Right lobe of liver (tissue), 6 donors: ENCODE data around the gene ACO2. TPM values are rescaled to one million over a fixed set of nuclear protein-coding genes. Genes with fewer than 3 reads are reported as not detected.

Experiments used
- ATAC-seq, 4 donors: fragments of 200-7000 bp; cut with Tn5 transposase; one replicate each; pipeline ENCODE4 v1.9.1; 2020; ENCODE audit warnings: mild to moderate bottlenecking in 4 of 4, moderate library complexity in 4 of 4
- DNase-seq, 3 donors: peaks; one replicate each; pipeline ENCODE4 v3.0.0-alpha.2; 2020
- H3K27ac ChIP-seq, 3 donors: fragments of 200-600 bp; one replicate each; pipeline ENCODE4 v1.8.0; 2022
- H3K27me3 ChIP-seq, 2 donors: fragments of 200-600 bp; one replicate each; pipeline ENCODE4 v1.8.0; 2022
- H3K36me3 ChIP-seq, 4 donors: fragments of 200-600 bp; sonication (generic) in 1 of 4; one replicate each; pipeline versions ENCODE4 v1.5.1 to v1.8.0; 2017 to 2022; ENCODE audit warnings: control low read depth in 1 of 4
- H3K4me1 ChIP-seq, 4 donors: fragments of 200-600 bp; sonication (generic) in 1 of 4; one replicate each; pipeline versions ENCODE4 v1.5.1 to v1.8.0; 2017 to 2022; ENCODE audit warnings: control low read depth in 1 of 4
- H3K4me3 ChIP-seq, 3 donors: fragments of 200-600 bp; one replicate each; pipeline ENCODE4 v1.8.0; 2022
- H3K9me3 ChIP-seq, 4 donors: fragments of 200-600 bp; sonication (generic) in 1 of 4; one replicate each; pipeline versions ENCODE4 v1.5.1 to v1.8.0; 2017 to 2022; ENCODE audit warnings: control low read depth in 1 of 4
- POLR2A ChIP-seq: fragments of 450-650 bp; IDR thresholded peaks from one replicate; pipeline ENCODE4 v1.6.1; 2017; ENCODE audit warnings: antibody characterized with exemption, mild to moderate bottlenecking
- WGBS: methylation state at CpG from one replicate; pipeline ENCODE4 v1.1.6; 2018; ENCODE audit warnings: low coverage, low lambda C conversion rate; ENCODE audit not compliant: insufficient coverage; ENCODE audit errors: missing lambda C conversion rate; 5-methylcytosine and 5-hydroxymethylcytosine counted together
- intact Hi-C, 2 donors: fragments of 100-400 bp; cut with DNase I; formaldehyde crosslinking; loops; one replicate each; pipeline versions ENCODE4 v1.11.2 to v1.14.1; 2022
- total RNA-seq, 6 experiments: library from RNA; depleted of rRNA in 2 of 6; stranded (reverse); fragments of >200 nt in 2 of 6; fragmentation: NEBNext Ultra II Directional in 3 of 6; extraction: Animal tissue kit (Norgen Biotek cat#: 25700) in 3 of 6; gene quantifications; one replicate each; pipeline versions ENCODE4 v1.1.0 to v1.2.4, GENCODE V29; 2016 to 2023
- TF ChIP-seq, protein P1 (sequence below), 4 donors: fragments of 200-600 bp in 3 of 4; fragments of 450-650 bp in 1 of 4; IDR thresholded peaks; one replicate each; pipeline versions ENCODE4 v1.5.1 to v1.8.0; 2016 to 2022; ENCODE audit warnings: antibody characterized with exemption in 4 of 4, mild to moderate bottlenecking in 2 of 4
- donor health status: DM: no; HTN: yes; CAD: no.
- donor health status: DM: no; HTN: no; CAD: no.
- donor health status: DM: no; HTN: no; CAD: no.
- donor health status: DM: no; HTN: yes; CAD: no.
- donor health status: DM: no; HTN: yes; CAD: no.

ACO2 gene
- total RNA-seq, 6 experiments from 2014 or later: 62.6 to 135 (median 66.8) TPM

- WGBS: 91% methylated on average over 5 of the region's 5 CpGs
- Histone ChIP-seq H3K27ac (no peak overlapping the region), H3K4me3 (no peak overlapping the region), H3K36me3 (peaks cover 0 to 46% (median 16%) of the 10 kb centered on the region in 4 donors), H3K9me3 (no peaks in the 10 kb centered on the region), H3K4me1 (peaks cover 0 to 27% (median 11%) of the 10 kb centered on the region in 4 donors), H3K27me3 (no peaks in the 10 kb centered on the region)
- intact Hi-C loops: loop anchor here (10.0 kb wide), 2 partner anchors 49 to 59 kb away; partner anchors contain the start of genes ACO2 (in 1 of the 2) and PHF5A (in 1 of the 2)
- ATAC-seq (no peak), DNase-seq (no peak)
- TF ChIP-seq, protein P1, sequence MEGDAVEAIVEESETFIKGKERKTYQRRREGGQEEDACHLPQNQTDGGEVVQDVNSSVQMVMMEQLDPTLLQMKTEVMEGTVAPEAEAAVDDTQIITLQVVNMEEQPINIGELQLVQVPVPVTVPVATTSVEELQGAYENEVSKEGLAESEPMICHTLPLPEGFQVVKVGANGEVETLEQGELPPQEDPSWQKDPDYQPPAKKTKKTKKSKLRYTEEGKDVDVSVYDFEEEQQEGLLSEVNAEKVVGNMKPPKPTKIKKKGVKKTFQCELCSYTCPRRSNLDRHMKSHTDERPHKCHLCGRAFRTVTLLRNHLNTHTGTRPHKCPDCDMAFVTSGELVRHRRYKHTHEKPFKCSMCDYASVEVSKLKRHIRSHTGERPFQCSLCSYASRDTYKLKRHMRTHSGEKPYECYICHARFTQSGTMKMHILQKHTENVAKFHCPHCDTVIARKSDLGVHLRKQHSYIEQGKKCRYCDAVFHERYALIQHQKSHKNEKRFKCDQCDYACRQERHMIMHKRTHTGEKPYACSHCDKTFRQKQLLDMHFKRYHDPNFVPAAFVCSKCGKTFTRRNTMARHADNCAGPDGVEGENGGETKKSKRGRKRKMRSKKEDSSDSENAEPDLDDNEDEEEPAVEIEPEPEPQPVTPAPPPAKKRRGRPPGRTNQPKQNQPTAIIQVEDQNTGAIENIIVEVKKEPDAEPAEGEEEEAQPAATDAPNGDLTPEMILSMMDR (IDR thresholded peaks at IDR 0.05): no peak
- TF ChIP-seq POLR2A: no peak
These were observed 44.5 kb downstream of the ACO2 start for GRCh38 chr22:41513391-41513790.

- no peak overlapping the region for H3K4me3 ChIP-seq
- peaks cover 0 to 36% (median 15%) of the 10 kb centered on the region in 4 donors for H3K36me3 ChIP-seq
- peaks cover 0 to 20% (median 7%) of the 10 kb centered on the region in 4 donors for H3K4me1 ChIP-seq
- intact Hi-C loops: loop anchor here (5.0 to 10.0 kb wide), 3 partner anchors 52 to 109 kb away; partner anchors contain the start of genes ACO2 (in 1 of the 2) and PHF5A (in 1 of the 2)
- ATAC-seq (no peak), DNase-seq (no peak)
- H3K27me3 ChIP-seq: no peaks in the 10 kb centered on the region
- no peak overlapping the region for H3K27ac ChIP-seq
- TF ChIP-seq POLR2A: no peak
- TF ChIP-seq, protein P1 (IDR thresholded peaks at IDR 0.05): no peak
- no peaks in the 10 kb centered on the region for H3K9me3 ChIP-seq
- 92% methylated on average over 4 of the region's 8 CpGs for WGBS
These were observed 47.5 kb downstream of the ACO2 start for GRCh38 chr22:41516462-41516861.

DNA sequence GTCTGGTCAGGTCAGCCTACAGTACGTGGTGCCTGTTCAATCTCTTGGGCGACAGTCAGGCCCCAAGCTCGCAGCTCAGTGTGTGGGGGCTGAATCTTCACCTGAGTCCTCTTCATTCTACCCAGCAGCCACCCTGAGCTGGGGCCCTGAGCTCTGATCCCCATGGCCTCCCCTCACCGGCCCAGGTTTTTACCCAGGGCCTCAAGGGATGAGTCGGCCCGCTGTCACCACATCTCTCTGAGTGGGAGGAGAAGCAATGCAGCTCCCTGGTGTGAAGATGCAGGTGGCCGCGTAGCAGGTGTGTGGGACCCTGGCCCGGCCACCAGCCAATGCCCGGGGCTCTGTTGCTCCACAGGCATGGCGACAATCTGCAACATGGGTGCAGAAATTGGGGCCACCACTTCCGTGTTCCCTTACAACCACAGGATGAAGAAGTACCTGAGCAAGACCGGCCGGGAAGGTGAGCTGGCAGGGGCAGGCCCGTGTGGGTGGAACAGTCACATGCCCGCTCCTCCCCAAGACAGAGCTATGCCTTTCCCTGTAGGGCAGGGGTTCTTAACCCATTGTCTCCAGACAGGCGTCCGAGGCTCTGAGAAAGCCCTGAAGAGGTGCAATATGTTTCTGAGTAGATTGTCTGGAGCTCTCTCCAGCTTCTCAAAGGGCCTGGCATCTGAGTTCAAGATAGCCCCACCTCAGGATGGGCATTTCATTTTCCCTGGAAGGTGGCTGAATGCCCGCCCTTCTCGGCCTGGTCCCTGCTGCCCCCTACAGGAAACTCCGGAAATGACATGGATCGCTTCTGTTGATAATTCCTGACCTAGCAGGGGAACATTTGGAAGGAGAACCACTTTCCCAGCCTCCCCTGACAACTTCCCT lies 48.5 kb downstream of the ACO2 start:
- H3K4me1 ChIP-seq: peaks cover 0 to 13% (median 3%) of the 10 kb centered on the region in 4 donors
- DNase-seq (peak in 1 of 3 donors; percentile 76), ATAC-seq (peak; percentile 72 to 83 (median 76))
- no peaks in the 10 kb centered on the region for H3K9me3 ChIP-seq
- H3K27ac ChIP-seq: no peak overlapping the region
- H3K36me3 ChIP-seq: peaks cover 0 to 31% (median 13%) of the 10 kb centered on the region in 4 donors
- no peak overlapping the region for H3K4me3 ChIP-seq
- WGBS: 47% methylated on average over 16 of the region's 22 CpGs
- TF ChIP-seq POLR2A: no peak
- TF ChIP-seq, protein P1 (IDR thresholded peaks at IDR 0.05): peak; percentile 84 to 92 (median 85)
- H3K27me3 ChIP-seq: no peaks in the 10 kb centered on the region
- intact Hi-C loops: loop anchor here (5.0 to 10.0 kb wide), 3 partner anchors 53 to 110 kb away; partner anchors contain the start of genes ACO2 (in 1 of the 2) and PHF5A (in 1 of the 2)

DNA sequence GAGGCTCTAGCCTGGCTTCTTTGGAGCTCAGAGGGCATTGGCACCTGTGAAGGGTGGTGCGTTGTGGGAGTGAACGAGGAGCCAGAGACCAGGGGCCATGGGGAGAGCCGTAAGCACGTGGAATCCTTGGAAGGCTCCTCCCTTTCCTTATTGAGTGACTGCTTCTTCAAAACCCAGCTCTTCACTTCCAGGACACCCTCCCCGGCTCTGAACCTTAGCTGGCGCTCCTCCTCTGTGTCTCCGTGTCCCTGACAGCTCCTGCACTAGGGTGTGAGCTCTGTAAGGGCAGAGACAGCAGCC lies 49.1 kb downstream of the ACO2 start:
- 51% methylated on average over 7 of the region's 7 CpGs for WGBS
- Histone ChIP-seq H3K27me3 (no peaks in the 10 kb centered on the region), H3K4me1 (peaks cover 0 to 13% (median 4%) of the 10 kb centered on the region in 4 donors), H3K27ac (no peak overlapping the region), H3K36me3 (peaks cover 0 to 30% (median 13%) of the 10 kb centered on the region in 4 donors), H3K4me3 (no peak overlapping the region), H3K9me3 (no peaks in the 10 kb centered on the region)
- TF ChIP-seq, protein P1 (IDR thresholded peaks at IDR 0.05): no peak
- no peak for TF ChIP-seq POLR2A
- intact Hi-C loops: loop anchor here (5.0 to 10.0 kb wide), 3 partner anchors 53 to 111 kb away; partner anchors contain the start of genes ACO2 (in 1 of the 2) and PHF5A (in 1 of the 2)
- DNase-seq (no peak), ATAC-seq (no peak)
